GM06990 (cell line): ENCODE data around the gene F8.

ENCODE experiments used
- DNase-seq: peaks from one replicate; pipeline ENCODE4 v3.0.0-alpha.2; 2011; ENCODE audit not compliant: insufficient read length; ENCODE audit errors: extremely low read depth
- H3K27me3 ChIP-seq: replicated peaks from 2 replicates; pipeline ENCODE4 v1.6.0; 2011; ENCODE audit warnings: low read length; ENCODE audit not compliant: control insufficient read depth, insufficient read depth
- H3K36me3 ChIP-seq: 2 replicates; pipeline ENCODE4 v1.5.1; 2011; ENCODE audit warnings: low read length; ENCODE audit not compliant: control insufficient read depth, insufficient read depth
- H3K4me3 ChIP-seq: replicated peaks from 2 replicates; pipeline ENCODE4 v1.5.1; 2011; ENCODE audit warnings: low read depth, mild to moderate bottlenecking, control low read depth, low read length
- TF ChIP-seq, protein P1 (sequence below): IDR thresholded peaks from 2 replicates; pipeline ENCODE4 v1.5.1; 2011; ENCODE audit warnings: low read length, control low read depth, mild to moderate bottlenecking, inconsistent platforms; ENCODE audit not compliant: insufficient read depth, poor library complexity, severe bottlenecking

The F8 gene

GRCh38 chrX:155056471-155056870 lies 33.9 kb upstream of the F8 start:
- no peaks in the 10 kb centered on the region; the same call in 1 of the 2 replicates for H3K36me3 ChIP-seq
- TF ChIP-seq, protein P1, sequence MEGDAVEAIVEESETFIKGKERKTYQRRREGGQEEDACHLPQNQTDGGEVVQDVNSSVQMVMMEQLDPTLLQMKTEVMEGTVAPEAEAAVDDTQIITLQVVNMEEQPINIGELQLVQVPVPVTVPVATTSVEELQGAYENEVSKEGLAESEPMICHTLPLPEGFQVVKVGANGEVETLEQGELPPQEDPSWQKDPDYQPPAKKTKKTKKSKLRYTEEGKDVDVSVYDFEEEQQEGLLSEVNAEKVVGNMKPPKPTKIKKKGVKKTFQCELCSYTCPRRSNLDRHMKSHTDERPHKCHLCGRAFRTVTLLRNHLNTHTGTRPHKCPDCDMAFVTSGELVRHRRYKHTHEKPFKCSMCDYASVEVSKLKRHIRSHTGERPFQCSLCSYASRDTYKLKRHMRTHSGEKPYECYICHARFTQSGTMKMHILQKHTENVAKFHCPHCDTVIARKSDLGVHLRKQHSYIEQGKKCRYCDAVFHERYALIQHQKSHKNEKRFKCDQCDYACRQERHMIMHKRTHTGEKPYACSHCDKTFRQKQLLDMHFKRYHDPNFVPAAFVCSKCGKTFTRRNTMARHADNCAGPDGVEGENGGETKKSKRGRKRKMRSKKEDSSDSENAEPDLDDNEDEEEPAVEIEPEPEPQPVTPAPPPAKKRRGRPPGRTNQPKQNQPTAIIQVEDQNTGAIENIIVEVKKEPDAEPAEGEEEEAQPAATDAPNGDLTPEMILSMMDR, result no peak
- H3K4me3 ChIP-seq, result no peak overlapping the region
- DNase-seq, result no peak
- no peaks in the 10 kb centered on the region for H3K27me3 ChIP-seq

DNA sequence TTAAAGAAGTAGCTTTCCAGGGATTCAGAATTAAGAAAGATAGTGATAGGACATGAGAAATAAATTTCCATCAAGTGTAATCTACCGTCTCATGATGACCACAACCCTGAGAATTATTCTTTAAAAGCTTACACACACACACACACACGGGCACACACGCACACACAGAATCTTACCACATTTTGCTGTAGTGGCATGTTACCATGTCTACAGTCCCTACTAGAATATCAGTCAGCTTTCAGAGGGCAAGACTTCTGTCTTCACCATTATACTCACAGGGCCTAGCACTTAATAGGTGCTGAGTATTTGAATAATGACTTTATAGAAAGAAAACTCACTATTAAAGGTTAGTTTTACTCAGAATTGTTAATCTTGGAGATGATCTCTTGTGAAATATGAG lies 33.0 kb upstream of the F8 start:
- Histone ChIP-seq H3K4me3 (no peak overlapping the region), H3K36me3 (no peaks in the 10 kb centered on the region; the same call in 1 of the 2 replicates), H3K27me3 (no peaks in the 10 kb centered on the region)
- TF ChIP-seq, protein P1, result no peak
- DNase-seq, result no peak

DNA sequence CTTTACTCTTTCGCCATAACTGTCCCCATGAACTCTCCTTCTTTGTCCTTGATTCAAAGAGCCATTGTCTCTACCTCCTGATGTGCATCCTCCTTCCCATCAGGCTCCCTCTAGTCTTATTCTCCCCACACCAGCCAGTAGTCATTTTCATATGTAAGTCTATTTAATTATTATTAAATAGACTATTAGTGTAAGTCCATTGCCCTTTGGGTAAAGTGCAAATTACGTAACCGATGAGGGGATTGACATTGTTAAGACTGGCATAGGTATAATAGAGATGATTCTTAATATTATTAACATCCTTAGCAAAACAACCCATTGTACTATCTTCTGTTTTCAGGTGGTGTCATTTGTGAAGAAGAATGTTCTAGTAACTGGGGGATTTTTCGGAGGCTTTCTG lies 31.7 kb upstream of the F8 start:
- no peak overlapping the region for H3K4me3 ChIP-seq
- no peak for DNase-seq
- H3K36me3 ChIP-seq, result no peaks in the 10 kb centered on the region
- TF ChIP-seq, protein P1, result no peak
- H3K27me3 ChIP-seq, result no peaks in the 10 kb centered on the region

DNA sequence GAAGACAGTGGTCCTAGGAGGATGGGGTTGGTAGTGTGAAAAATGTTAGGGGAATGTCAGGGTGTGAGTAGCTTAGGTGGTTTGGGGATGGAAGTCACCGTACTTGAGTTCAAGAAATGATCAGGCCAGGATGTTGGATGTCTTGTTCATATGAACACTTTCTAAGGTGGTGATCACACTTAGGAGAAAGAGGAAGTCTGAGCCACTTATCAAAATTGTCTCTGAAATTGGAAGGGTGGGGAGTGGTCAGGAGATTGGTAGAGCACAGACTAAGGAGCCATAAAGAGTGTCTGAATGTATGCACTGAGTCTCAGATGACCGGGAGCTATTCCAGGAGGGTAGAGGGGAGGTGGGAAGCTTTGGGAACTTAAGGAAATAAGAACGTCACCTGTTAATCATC lies 31.1 kb upstream of the F8 start:
- no peak for DNase-seq
- H3K4me3 ChIP-seq, result no peak overlapping the region

DNA sequence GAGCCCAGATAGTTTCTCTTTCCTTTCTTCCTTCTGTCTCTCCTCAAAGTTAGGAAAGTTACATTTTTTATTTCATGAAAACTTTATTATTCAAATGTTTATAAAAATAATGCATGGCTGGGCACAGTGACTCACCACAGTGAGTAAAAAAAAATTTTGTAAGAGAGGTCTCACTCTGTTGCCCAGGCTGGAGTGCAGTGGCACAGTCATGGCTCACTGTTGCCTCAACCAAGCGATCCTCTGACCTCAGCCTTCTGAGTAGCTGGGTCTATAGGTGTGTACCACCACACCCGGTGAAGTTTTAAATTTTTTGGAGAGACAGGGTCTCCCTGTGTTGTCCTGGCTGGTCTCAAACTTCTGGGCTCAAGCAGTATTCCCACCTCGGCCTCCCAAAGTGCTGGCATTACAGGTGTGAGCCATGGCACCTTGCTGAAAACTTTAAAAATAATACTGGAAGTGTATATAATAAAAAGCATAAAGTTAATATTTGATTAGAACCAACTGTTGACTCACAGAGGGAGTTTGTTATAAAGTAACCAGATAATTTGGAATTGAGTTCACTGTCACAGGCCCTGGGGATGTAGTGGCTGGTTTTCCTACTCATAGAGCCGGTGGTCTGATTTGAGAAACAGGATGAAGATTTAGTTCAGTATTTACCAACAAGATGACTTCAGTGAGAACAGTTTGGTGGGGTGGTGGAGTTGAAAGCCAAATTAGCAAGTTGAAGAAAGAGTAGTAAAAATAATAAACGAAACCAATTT lies 30.4 kb upstream of the F8 start:
- no peak overlapping the region for H3K4me3 ChIP-seq
- no peak for DNase-seq

More for the DNA sequence above, 31.1 kb upstream of the F8 start:
- Histone ChIP-seq H3K27me3 (no peaks in the 10 kb centered on the region), H3K36me3 (no peaks in the 10 kb centered on the region)
- TF ChIP-seq, protein P1, result no peak

More for the DNA sequence above, 30.4 kb upstream of the F8 start:
- TF ChIP-seq, protein P1, result no peak
- Histone ChIP-seq H3K36me3 (no peaks in the 10 kb centered on the region), H3K27me3 (no peaks in the 10 kb centered on the region)
